Activated T-cell treated with anti-CD3 and anti-CD28 coated beads, Interleukin-2, amount 50 U/mL, for 4 hours (primary cell): Measurements from ENCODE around the gene CNGA3. TPM values are rescaled to one million over a fixed set of nuclear protein-coding genes. Genes with fewer than 3 reads are reported as not detected.

Experiments used
- ATAC-seq, 2 donors: fragments of 200-7000 bp; cut with Tn5 transposase; one replicate each; pipeline ENCODE4 v1.10.0; 2021
- DNase-seq: peaks from one replicate; pipeline ENCODE4 v3.0.0-alpha.2; 2020
- H3K27me3 Mint-ChIP-seq: one replicate; pipeline ENCODE4 v1.8.0; 2021; ENCODE audit warnings: low read depth, mixed read lengths
- H3K36me3 Mint-ChIP-seq: one replicate; pipeline ENCODE4 v1.8.0; 2022; ENCODE audit warnings: mixed read lengths; ENCODE audit not compliant: insufficient read depth
- H3K4me1 Mint-ChIP-seq: one replicate; pipeline ENCODE4 v1.8.0; 2021; ENCODE audit warnings: low read depth, mixed read lengths
- H3K4me3 Mint-ChIP-seq: one replicate; pipeline ENCODE4 v1.8.0; 2021; ENCODE audit warnings: mild to moderate bottlenecking, moderate library complexity, mixed read lengths
- H3K9me3 Mint-ChIP-seq: one replicate; pipeline ENCODE4 v1.8.0; 2021; ENCODE audit warnings: mixed read lengths
- total RNA-seq, 3 donors: library from RNA; stranded (reverse); gene quantifications; one replicate each; pipeline ENCODE4 v1.2.1, GENCODE V29; 2021

Gene CNGA3
- total RNA-seq, 3 donors from 2014 or later, result not detected

DNA sequence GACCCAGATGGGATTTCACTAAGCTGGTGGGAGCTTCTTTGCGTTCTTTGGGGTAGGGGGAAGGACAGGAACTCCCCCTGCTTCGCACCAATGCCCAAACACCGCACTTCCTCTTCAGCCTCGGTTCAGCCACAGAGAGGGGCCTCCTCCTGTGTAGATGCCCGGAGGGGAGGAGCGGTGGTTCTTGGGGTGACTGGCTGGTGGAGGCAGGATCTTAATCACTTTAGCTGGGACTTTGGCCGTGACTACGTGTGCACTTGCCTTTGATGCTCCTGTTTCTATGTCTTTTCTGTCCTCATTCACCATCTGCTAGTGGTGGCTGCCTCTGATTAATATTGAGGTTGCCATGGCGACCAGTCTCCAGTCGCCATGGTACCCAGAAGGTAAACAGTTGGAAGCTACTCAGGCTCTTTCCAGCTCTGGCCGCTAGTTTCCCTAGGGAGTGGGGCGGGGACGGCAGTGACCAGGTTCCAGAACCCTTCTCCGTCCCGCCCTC is 1.9 kb downstream of the CNGA3 start:
- Mint-ChIP-seq H3K9me3 (peaks cover 11% of the 10 kb centered on the region), H3K27me3 (peaks cover 75% of the 10 kb centered on the region), H3K4me3 (no peak overlapping the region), H3K36me3 (no peaks in the 10 kb centered on the region), H3K4me1 (peaks cover 14% of the 10 kb centered on the region)
- no peak for DNase-seq
- ATAC-seq, result no peak

DNA sequence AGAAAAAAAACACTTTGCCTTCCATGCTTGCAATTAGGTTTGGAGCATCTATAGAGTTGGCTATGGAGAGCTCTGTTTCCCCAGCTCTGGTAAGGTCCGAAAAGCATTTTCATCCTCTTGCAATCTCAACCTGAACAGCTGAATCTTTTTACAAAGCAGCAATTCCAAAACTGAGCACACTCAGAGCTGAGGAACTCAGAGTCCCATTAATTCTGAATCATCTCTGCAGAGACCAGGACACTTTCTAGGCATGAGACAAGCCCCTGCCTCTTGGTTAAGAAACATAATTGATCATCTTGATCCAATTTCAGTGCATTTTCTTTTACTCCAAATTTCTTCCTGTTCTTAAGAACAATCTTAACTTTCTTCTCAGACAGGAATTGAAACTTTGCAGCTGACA is 4.2 kb downstream of the CNGA3 start:
- no peak for DNase-seq
- Mint-ChIP-seq H3K4me1 (peaks cover 14% of the 10 kb centered on the region), H3K9me3 (peaks cover 11% of the 10 kb centered on the region), H3K4me3 (no peak overlapping the region), H3K36me3 (no peaks in the 10 kb centered on the region), H3K27me3 (peaks cover 60% of the 10 kb centered on the region)
- no peak for ATAC-seq

GRCh38 chr2:98355881-98356280 is 9.6 kb downstream of the CNGA3 start:
- DNase-seq, result no peak
- Mint-ChIP-seq H3K9me3 (peaks cover 9% of the 10 kb centered on the region), H3K4me3 (no peak overlapping the region), H3K36me3 (no peaks in the 10 kb centered on the region), H3K27me3 (peaks cover 26% of the 10 kb centered on the region), H3K4me1 (no peaks in the 10 kb centered on the region)
- no peak for ATAC-seq

DNA sequence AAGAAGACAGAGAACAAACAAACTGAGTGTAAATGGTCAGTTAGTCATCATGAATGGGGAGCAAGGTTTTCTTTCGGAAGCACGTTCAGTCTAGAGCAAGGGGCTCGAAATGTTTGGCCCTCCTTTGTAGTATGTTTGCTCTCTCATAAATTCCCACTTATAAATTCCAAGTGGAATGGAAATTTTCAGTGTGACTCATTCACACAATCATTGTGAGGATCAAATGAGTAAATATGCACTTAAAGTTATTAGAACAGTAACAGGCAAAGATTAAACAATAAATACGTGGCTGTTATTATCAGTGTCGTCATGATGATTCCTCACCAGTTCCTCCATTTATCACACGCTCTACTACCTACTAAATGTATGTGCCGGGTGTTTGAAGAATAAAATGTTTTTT is 10.5 kb downstream of the CNGA3 start:
- ATAC-seq (no peak), DNase-seq (no peak)
- peaks cover 19% of the 10 kb centered on the region for H3K27me3 Mint-ChIP-seq
- no peaks in the 10 kb centered on the region for H3K4me1 Mint-ChIP-seq
- H3K4me3 Mint-ChIP-seq, result no peak overlapping the region
- H3K9me3 Mint-ChIP-seq, result peaks cover 3% of the 10 kb centered on the region
- no peaks in the 10 kb centered on the region for H3K36me3 Mint-ChIP-seq

DNA sequence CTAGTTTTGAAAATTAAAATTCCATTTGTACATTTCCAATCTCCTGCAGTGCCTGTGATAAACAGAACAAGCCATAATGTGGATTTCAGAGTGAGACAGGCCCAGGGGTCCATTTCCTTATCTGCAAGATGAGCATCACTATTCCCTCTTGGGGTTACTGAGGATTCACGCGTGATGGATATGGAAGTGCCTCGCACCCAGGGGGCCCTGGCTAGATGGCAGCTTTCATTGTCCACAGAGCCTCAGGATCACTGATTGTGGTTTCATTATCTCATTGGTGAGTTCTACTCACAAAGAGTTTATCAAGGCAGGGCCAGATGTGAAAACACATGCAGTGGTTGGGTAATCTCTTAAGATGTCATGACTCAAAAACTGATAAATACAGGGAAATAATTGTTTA is 11.6 kb downstream of the CNGA3 start:
- Mint-ChIP-seq H3K36me3 (no peaks in the 10 kb centered on the region), H3K4me1 (no peaks in the 10 kb centered on the region), H3K9me3 (no peaks in the 10 kb centered on the region), H3K27me3 (peaks cover 13% of the 10 kb centered on the region), H3K4me3 (no peak overlapping the region)
- no peak for ATAC-seq
- no peak for DNase-seq

- no peak for ATAC-seq
- DNase-seq, result no peak
- H3K4me3 Mint-ChIP-seq, result no peak overlapping the region
- H3K27me3 Mint-ChIP-seq, result peaks cover 13% of the 10 kb centered on the region
- no peaks in the 10 kb centered on the region for H3K4me1 Mint-ChIP-seq
- H3K36me3 Mint-ChIP-seq, result no peaks in the 10 kb centered on the region
- no peaks in the 10 kb centered on the region for H3K9me3 Mint-ChIP-seq
Measured at GRCh38 chr2:98359986-98360385, 13.7 kb downstream of the CNGA3 start.

DNA sequence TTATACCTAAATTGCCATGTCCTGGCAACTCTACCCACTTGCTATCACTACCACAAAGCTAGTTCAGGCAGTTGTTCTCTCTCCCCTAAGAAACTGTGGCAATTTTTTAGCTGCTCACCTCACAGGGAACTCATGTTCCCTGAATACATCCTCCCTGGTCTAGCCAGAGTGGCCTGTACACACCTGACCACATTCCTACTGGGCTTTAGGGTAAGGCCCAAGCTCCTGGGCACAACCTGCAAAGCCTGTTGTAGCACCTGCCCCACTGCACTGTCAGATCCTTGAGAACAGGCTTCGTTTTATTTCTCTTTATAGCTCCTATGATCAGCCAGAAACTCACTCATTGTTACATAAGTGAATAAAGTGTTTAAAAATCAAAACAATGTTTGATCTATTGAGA is 21.5 kb downstream of the CNGA3 start:
- DNase-seq (no peak), ATAC-seq (no peak)
- no peaks in the 10 kb centered on the region for H3K36me3 Mint-ChIP-seq
- H3K4me1 Mint-ChIP-seq, result no peaks in the 10 kb centered on the region
- H3K9me3 Mint-ChIP-seq, result peaks cover 6% of the 10 kb centered on the region
- H3K4me3 Mint-ChIP-seq, result no peak overlapping the region
- peaks cover 17% of the 10 kb centered on the region for H3K27me3 Mint-ChIP-seq

DNA sequence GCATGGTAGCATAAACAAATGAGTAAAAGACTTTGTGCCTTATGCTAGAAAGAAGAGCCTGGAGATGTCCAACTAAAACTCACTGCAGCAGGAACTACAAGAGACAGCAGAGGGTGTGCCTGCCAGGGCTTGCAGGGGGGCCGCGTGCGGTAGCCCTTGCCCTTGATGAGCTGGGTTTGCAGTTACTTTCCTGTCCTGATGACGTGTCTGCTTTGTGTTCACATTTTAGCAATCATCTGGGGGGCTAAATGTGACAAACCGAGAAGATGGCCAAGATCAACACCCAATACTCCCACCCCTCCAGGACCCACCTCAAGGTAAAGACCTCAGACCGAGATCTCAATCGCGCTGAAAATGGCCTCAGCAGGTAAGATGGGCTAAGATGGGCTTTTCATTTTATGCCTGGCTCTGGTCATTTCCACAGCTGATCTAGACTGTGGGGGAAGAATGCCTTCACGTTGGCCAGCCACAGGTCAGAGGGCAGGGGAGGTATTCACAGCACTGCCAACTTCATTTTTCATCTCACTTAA is 23.5 kb downstream of the CNGA3 start:
- no peaks in the 10 kb centered on the region for H3K36me3 Mint-ChIP-seq

GRCh38 chr2:98372121-98372520 is 25.9 kb downstream of the CNGA3 start:
- no peaks in the 10 kb centered on the region for H3K4me1 Mint-ChIP-seq
- ATAC-seq, result no peak
- H3K27me3 Mint-ChIP-seq, result peaks cover 19% of the 10 kb centered on the region
- H3K36me3 Mint-ChIP-seq, result no peaks in the 10 kb centered on the region
- H3K9me3 Mint-ChIP-seq, result peaks cover 6% of the 10 kb centered on the region
- no peak overlapping the region for H3K4me3 Mint-ChIP-seq
- DNase-seq, result no peak

More for the DNA sequence above, 23.5 kb downstream of the CNGA3 start:
- DNase-seq, result no peak
- no peak for ATAC-seq
- H3K4me3 Mint-ChIP-seq, result no peak overlapping the region
- no peaks in the 10 kb centered on the region for H3K4me1 Mint-ChIP-seq
- H3K27me3 Mint-ChIP-seq, result peaks cover 21% of the 10 kb centered on the region
- H3K9me3 Mint-ChIP-seq, result peaks cover 6% of the 10 kb centered on the region

DNA sequence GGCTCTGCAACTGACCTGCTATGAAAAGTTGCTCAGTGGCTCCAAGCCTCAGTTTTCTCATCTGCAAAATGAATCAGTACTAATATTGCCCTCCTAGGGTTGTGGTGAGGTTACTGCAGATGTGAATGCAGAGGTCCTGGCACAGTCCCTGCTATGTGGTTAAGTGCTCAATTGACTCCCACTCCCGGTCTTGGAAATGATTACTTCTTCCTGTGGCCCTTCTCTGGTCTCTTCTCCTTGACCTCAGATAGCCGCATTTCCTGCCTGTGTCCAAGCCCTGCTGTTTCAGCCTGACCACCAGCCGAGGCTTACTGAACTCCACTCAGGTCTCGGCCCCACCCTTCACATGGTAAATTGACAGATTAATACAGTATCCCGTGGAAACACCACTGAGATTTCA is 26.3 kb downstream of the CNGA3 start:
- H3K4me1 Mint-ChIP-seq, result no peaks in the 10 kb centered on the region
- no peak overlapping the region for H3K4me3 Mint-ChIP-seq
- H3K9me3 Mint-ChIP-seq, result peaks cover 6% of the 10 kb centered on the region
- no peak for DNase-seq
- ATAC-seq, result no peak
- H3K36me3 Mint-ChIP-seq, result no peaks in the 10 kb centered on the region
- peaks cover 15% of the 10 kb centered on the region for H3K27me3 Mint-ChIP-seq

GRCh38 chr2:98374286-98374685 is 28.0 kb downstream of the CNGA3 start:
- H3K4me1 Mint-ChIP-seq, result no peaks in the 10 kb centered on the region
- H3K36me3 Mint-ChIP-seq, result no peaks in the 10 kb centered on the region
- no peak for ATAC-seq
- no peak for DNase-seq
- no peaks in the 10 kb centered on the region for H3K9me3 Mint-ChIP-seq
- no peak overlapping the region for H3K4me3 Mint-ChIP-seq
- H3K27me3 Mint-ChIP-seq, result peaks cover 14% of the 10 kb centered on the region

GRCh38 chr2:98374958-98375570 is 28.8 kb downstream of the CNGA3 start:
- Mint-ChIP-seq H3K4me3 (no peak overlapping the region), H3K9me3 (no peaks in the 10 kb centered on the region), H3K4me1 (no peaks in the 10 kb centered on the region), H3K36me3 (no peaks in the 10 kb centered on the region), H3K27me3 (peaks cover 17% of the 10 kb centered on the region)
- ATAC-seq (no peak), DNase-seq (no peak)

GRCh38 chr2:98376301-98376910 is 30.1 kb downstream of the CNGA3 start:
- Mint-ChIP-seq H3K4me1 (no peaks in the 10 kb centered on the region), H3K9me3 (no peaks in the 10 kb centered on the region), H3K36me3 (no peaks in the 10 kb centered on the region), H3K4me3 (no peak overlapping the region), H3K27me3 (peaks cover 14% of the 10 kb centered on the region)
- ATAC-seq, result no peak
- DNase-seq, result no peak

DNA sequence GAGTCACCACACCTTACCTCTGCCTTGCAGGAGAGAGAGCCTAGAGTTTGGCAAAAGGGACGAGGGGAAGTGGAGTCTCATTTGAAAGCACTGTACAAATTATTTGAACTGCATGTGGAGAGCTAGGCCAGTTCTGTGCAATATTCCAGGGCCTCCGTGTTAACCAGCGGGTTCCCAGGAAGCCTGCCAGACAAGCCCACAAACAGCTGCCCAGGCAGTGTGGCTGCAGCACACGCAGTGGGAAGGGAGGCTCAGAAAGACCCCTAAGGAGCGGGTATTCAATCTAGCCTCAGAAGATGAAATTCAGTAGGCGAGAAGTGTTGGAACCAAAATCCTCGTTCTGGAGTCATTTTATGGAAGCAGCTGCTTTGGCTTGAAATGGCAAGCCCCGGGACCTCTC is 30.7 kb downstream of the CNGA3 start:
- ATAC-seq, result no peak
- H3K4me1 Mint-ChIP-seq, result no peaks in the 10 kb centered on the region
- no peaks in the 10 kb centered on the region for H3K36me3 Mint-ChIP-seq
- H3K27me3 Mint-ChIP-seq, result peaks cover 14% of the 10 kb centered on the region
- no peaks in the 10 kb centered on the region for H3K9me3 Mint-ChIP-seq
- H3K4me3 Mint-ChIP-seq, result no peak overlapping the region
- DNase-seq, result no peak

- Mint-ChIP-seq H3K27me3 (peaks cover 14% of the 10 kb centered on the region), H3K4me3 (no peak overlapping the region), H3K36me3 (no peaks in the 10 kb centered on the region), H3K4me1 (no peaks in the 10 kb centered on the region), H3K9me3 (no peaks in the 10 kb centered on the region)
- no peak for DNase-seq
- ATAC-seq, result no peak
Measured at GRCh38 chr2:98377544-98377943, 31.3 kb downstream of the CNGA3 start.
